Measurements from ENCODE around the gene ARHGAP33. TPM values are rescaled to one million over a fixed set of nuclear protein-coding genes. Genes with fewer than 3 reads are reported as not detected.
"Not testable (repeated sequence)": the region's sequence is repeated elsewhere in the genome, so short reads cannot be mapped to it uniquely, and the experiment has no call there.

ARHGAP33 gene
- total and polyA plus RNA-seq, 4 donors = 3.1 to 16.6 (median 12.2) TPM

GRCh38 chr19:35833972-35834371, 58.6 kb downstream of the ARHGAP33 start:
- 55 to 61% methylated on average over 7 of the region's 7 CpGs for WGBS, 2 donors
- H3K4me1 ChIP-seq (ENCODE audit: control insufficient read depth in 5 of 5, insufficient read depth in 5 of 5, low read length in 5 of 5) = no peaks in the 10 kb centered on the region

GRCh38 chr19:35836096-35836495, 60.7 kb downstream of the ARHGAP33 start:
- not testable (repeated sequence) for H3K27ac ChIP-seq (ENCODE audit: low read depth in 1 of 2, low read length in 1 of 2); H3K4me3 ChIP-seq; H3K9me3 ChIP-seq (ENCODE audit: control insufficient read depth in 4 of 4, insufficient read depth in 3 of 4, low read length in 3 of 4); ATAC-seq (ENCODE audit: insufficient read depth, low FRiP score); DNase-seq; H3K4me1 ChIP-seq (ENCODE audit: control insufficient read depth in 5 of 5, insufficient read depth in 5 of 5, low read length in 5 of 5); H3K9ac ChIP-seq (ENCODE audit: insufficient read depth in 1 of 2, low read length in 2 of 2); H3K36me3 ChIP-seq (ENCODE audit: control insufficient read depth in 4 of 4, insufficient read depth in 4 of 4, low read length in 4 of 4); H3K27me3 ChIP-seq (ENCODE audit: control insufficient read depth in 3 of 3, insufficient read depth in 3 of 3, low read length in 2 of 3)
- WGBS, 2 donors = 56 to 61% methylated on average over 11 of the region's 11 CpGs

More at GRCh38 chr19:35833972-35834371, 58.6 kb downstream of the ARHGAP33 start:
- Histone ChIP-seq H3K36me3 (ENCODE audit: control insufficient read depth in 4 of 4, insufficient read depth in 4 of 4, low read length in 4 of 4) (no peaks in the 10 kb centered on the region), H3K4me3 (no peak overlapping the region), H3K27ac (ENCODE audit: low read depth in 1 of 2, low read length in 1 of 2) (no peak overlapping the region), H3K27me3 (ENCODE audit: control insufficient read depth in 3 of 3, insufficient read depth in 3 of 3, low read length in 2 of 3) (no peaks in the 10 kb centered on the region), H3K9me3 (ENCODE audit: control insufficient read depth in 4 of 4, insufficient read depth in 3 of 4, low read length in 3 of 4) (peaks cover 0 to 4% (median under 1%) of the 10 kb centered on the region in 4 donors), H3K9ac (ENCODE audit: insufficient read depth in 1 of 2, low read length in 2 of 2) (no peak overlapping the region)
- no peak for TF ChIP-seq CTCF (IDR thresholded peaks at IDR 0.05; ENCODE audit: control extremely low read depth, extremely low read depth)
- DNase-seq = no peak
- no peak for ATAC-seq (ENCODE audit: insufficient read depth, low FRiP score)

Other genes with a start within 250 kb of the ARHGAP33 start
- under 1 TPM in 1 of 2 donors, not detected in 1; 0.09 TPM for gene SBSN, start 247.3 kb upstream of the ARHGAP33 start, total RNA-seq
- under 1 TPM; 0.08 to 0.39 TPM for gene SBSN, start 247.3 kb upstream of the ARHGAP33 start, polyA plus RNA-seq
- gene GAPDHS, start 242.1 kb upstream of the ARHGAP33 start, total RNA-seq = not detected
- not detected for gene GAPDHS, start 242.1 kb upstream of the ARHGAP33 start, polyA plus RNA-seq
- gene TMEM147, start 229.9 kb upstream of the ARHGAP33 start, total RNA-seq = 10 to 100 TPM; 39.0 to 98.8 TPM
- 100 to 1,000 TPM; 150 to 167 TPM for gene TMEM147, start 229.9 kb upstream of the ARHGAP33 start, polyA plus RNA-seq
- gene ATP4A, start 211.9 kb upstream of the ARHGAP33 start, total RNA-seq = not detected
- gene ATP4A, start 211.9 kb upstream of the ARHGAP33 start, polyA plus RNA-seq = under 1 TPM in 1 of 2 donors, not detected in 1; 0.01 TPM
- not detected for gene PMIS2, start 189.4 kb upstream of the ARHGAP33 start, total RNA-seq
- gene PMIS2, start 189.4 kb upstream of the ARHGAP33 start, polyA plus RNA-seq = not detected
- 10 to 100 TPM; 13.9 to 15.8 TPM for gene HAUS5, start 162.8 kb upstream of the ARHGAP33 start, total RNA-seq
- 10 to 100 TPM in 1 of 2 donors, 1 to 10 TPM in 1; 6.0 to 16.5 TPM for gene HAUS5, start 162.8 kb upstream of the ARHGAP33 start, polyA plus RNA-seq
- 10 to 100 TPM; 28.4 to 77.4 TPM for gene RBM42, start 146.5 kb upstream of the ARHGAP33 start, total RNA-seq
- gene RBM42, start 146.5 kb upstream of the ARHGAP33 start, polyA plus RNA-seq = 10 to 100 TPM; 68.6 to 84.0 TPM
- gene ETV2, start 133.8 kb upstream of the ARHGAP33 start, total RNA-seq = 1 to 10 TPM in 1 of 2 donors, under 1 TPM in 1; 0.31 to 1.0 TPM
- 1 to 10 TPM; 1.2 to 2.5 TPM for gene ETV2, start 133.8 kb upstream of the ARHGAP33 start, polyA plus RNA-seq
- gene COX6B1, start 127.2 kb upstream of the ARHGAP33 start, total RNA-seq = 100 to 1,000 TPM; 202 to 338 TPM
- gene COX6B1, start 127.2 kb upstream of the ARHGAP33 start, polyA plus RNA-seq = 1,000 to 10,000 TPM in 1 of 2 donors, 100 to 1,000 TPM in 1; 679 to 1,407 TPM
- gene UPK1A, start 109.0 kb upstream of the ARHGAP33 start, total RNA-seq = not detected
- gene UPK1A, start 109.0 kb upstream of the ARHGAP33 start, polyA plus RNA-seq = under 1 TPM in 1 of 2 donors, not detected in 1; 0.03 TPM
- gene ZBTB32, start 71.0 kb upstream of the ARHGAP33 start, total RNA-seq = under 1 TPM; 0.28 to 0.63 TPM
- gene ZBTB32, start 71.0 kb upstream of the ARHGAP33 start, polyA plus RNA-seq = under 1 TPM; 0.22 to 0.50 TPM
- 10 to 100 TPM; 24.9 to 41.0 TPM for gene KMT2B, start 57.6 kb upstream of the ARHGAP33 start, total RNA-seq
- 10 to 100 TPM; 21.7 to 30.0 TPM for gene KMT2B, start 57.6 kb upstream of the ARHGAP33 start, polyA plus RNA-seq
- 10 to 100 TPM in 1 of 2 donors, 1 to 10 TPM in 1; 3.8 to 32.3 TPM for gene IGFLR1, start 33.1 kb upstream of the ARHGAP33 start, total RNA-seq
- 10 to 100 TPM; 19.6 to 72.5 TPM for gene IGFLR1, start 33.1 kb upstream of the ARHGAP33 start, polyA plus RNA-seq
- gene U2AF1L4, start 30.1 kb upstream of the ARHGAP33 start, total RNA-seq = 10 to 100 TPM; 14.0 to 21.6 TPM
- 10 to 100 TPM; 13.0 to 25.5 TPM for gene U2AF1L4, start 30.1 kb upstream of the ARHGAP33 start, polyA plus RNA-seq
- 100 to 1,000 TPM in 1 of 2 donors, 10 to 100 TPM in 1; 36.8 to 129 TPM for gene PSENEN, start 29.9 kb upstream of the ARHGAP33 start, total RNA-seq
- gene PSENEN, start 29.9 kb upstream of the ARHGAP33 start, polyA plus RNA-seq = 100 to 1,000 TPM in 1 of 2 donors, 10 to 100 TPM in 1; 84.2 to 196 TPM
- 10 to 100 TPM in 1 of 2 donors, 1 to 10 TPM in 1; 4.4 to 11.4 TPM for gene LIN37, start 27.0 kb upstream of the ARHGAP33 start, total RNA-seq
- gene LIN37, start 27.0 kb upstream of the ARHGAP33 start, polyA plus RNA-seq = 10 to 100 TPM; 16.2 TPM
- gene HSPB6, start 18.5 kb upstream of the ARHGAP33 start, total RNA-seq = 10 to 100 TPM; 13.2 to 44.8 TPM
- gene HSPB6, start 18.5 kb upstream of the ARHGAP33 start, polyA plus RNA-seq = 10 to 100 TPM; 22.5 to 26.4 TPM
- 10 to 100 TPM; 10.5 to 32.2 TPM for gene PROSER3, start 17.4 kb upstream of the ARHGAP33 start, total RNA-seq
- gene PROSER3, start 17.4 kb upstream of the ARHGAP33 start, polyA plus RNA-seq = 10 to 100 TPM; 10.0 to 13.6 TPM
- not detected for gene PRODH2, start 37.3 kb downstream of the ARHGAP33 start, total RNA-seq
- not detected for gene PRODH2, start 37.3 kb downstream of the ARHGAP33 start, polyA plus RNA-seq
- under 1 TPM in 1 of 2 donors, not detected in 1; 0.23 TPM for gene NPHS1, start 76.9 kb downstream of the ARHGAP33 start, total RNA-seq
- under 1 TPM in 1 of 2 donors, not detected in 1; 0.02 TPM for gene NPHS1, start 76.9 kb downstream of the ARHGAP33 start, polyA plus RNA-seq
- 1 to 10 TPM in 1 of 2 donors, not detected in 1; 1.2 TPM for gene KIRREL2, start 81.3 kb downstream of the ARHGAP33 start, total RNA-seq
- gene KIRREL2, start 81.3 kb downstream of the ARHGAP33 start, polyA plus RNA-seq = under 1 TPM; 0.04 to 0.10 TPM
- gene APLP1, start 93.0 kb downstream of the ARHGAP33 start, total RNA-seq = 1 to 10 TPM; 1.7 to 2.3 TPM
- gene APLP1, start 93.0 kb downstream of the ARHGAP33 start, polyA plus RNA-seq = 1 to 10 TPM in 1 of 2 donors, under 1 TPM in 1; 0.94 to 6.5 TPM
- 10 to 100 TPM; 12.6 to 25.3 TPM for gene NFKBID, start 125.0 kb downstream of the ARHGAP33 start, total RNA-seq
- gene NFKBID, start 125.0 kb downstream of the ARHGAP33 start, polyA plus RNA-seq = 10 to 100 TPM; 14.7 to 18.1 TPM
- 10 to 100 TPM in 1 of 2 donors, 1 to 10 TPM in 1; 5.4 to 33.2 TPM for gene HCST, start 127.0 kb downstream of the ARHGAP33 start, total RNA-seq
- gene HCST, start 127.0 kb downstream of the ARHGAP33 start, polyA plus RNA-seq = 100 to 1,000 TPM in 1 of 2 donors, 10 to 100 TPM in 1; 89.1 to 118 TPM
- gene TYROBP, start 132.7 kb downstream of the ARHGAP33 start, total RNA-seq = 100 to 1,000 TPM in 1 of 2 donors, 10 to 100 TPM in 1; 17.0 to 282 TPM
- 1,000 to 10,000 TPM in 1 of 2 donors, 100 to 1,000 TPM in 1; 552 to 1,276 TPM for gene TYROBP, start 132.7 kb downstream of the ARHGAP33 start, polyA plus RNA-seq
- 10 to 100 TPM in 1 of 2 donors, 1 to 10 TPM in 1; 3.6 to 14.0 TPM for gene LRFN3, start 160.8 kb downstream of the ARHGAP33 start, total RNA-seq
- 1 to 10 TPM; 6.2 to 8.9 TPM for gene LRFN3, start 160.8 kb downstream of the ARHGAP33 start, polyA plus RNA-seq
- 10 to 100 TPM; 11.4 to 19.7 TPM for gene SDHAF1, start 219.6 kb downstream of the ARHGAP33 start, total RNA-seq
- 10 to 100 TPM; 18.6 to 25.8 TPM for gene SDHAF1, start 219.6 kb downstream of the ARHGAP33 start, polyA plus RNA-seq
- gene SYNE4, start 233.2 kb downstream of the ARHGAP33 start, total RNA-seq = 10 to 100 TPM in 1 of 2 donors, 1 to 10 TPM in 1; 8.0 to 13.6 TPM
- gene SYNE4, start 233.2 kb downstream of the ARHGAP33 start, polyA plus RNA-seq = 10 to 100 TPM in 1 of 2 donors, 1 to 10 TPM in 1; 9.5 to 19.2 TPM
- 10 to 100 TPM; 13.3 to 24.5 TPM for gene ALKBH6, start 238.6 kb downstream of the ARHGAP33 start, total RNA-seq
- 10 to 100 TPM; 23.1 to 30.1 TPM for gene ALKBH6, start 238.6 kb downstream of the ARHGAP33 start, polyA plus RNA-seq

All from lung (tissue), 12 donors.